Measurements from ENCODE around the gene P3H3.

GRCh38 chr12:6799147-6799546 lies 29.1 kb upstream of the P3H3 start:
- TF ChIP-seq NFE2L2 (conservative IDR thresholded peaks at IDR 0.05; ENCODE audit: low read length) (no peak), CTCF (IDR thresholded peaks at IDR 0.05) (no peak), SMC3 (IDR thresholded peaks at IDR 0.05) (no peak), POLR2A (IDR thresholded peaks at IDR 0.05; ENCODE audit: low read length) (no peak), MAZ (IDR thresholded peaks at IDR 0.05; ENCODE audit: borderline replicate concordance, low read depth, low read length) (no peak), EP300 (IDR thresholded peaks at IDR 0.05) (no peak), PBX3 (IDR thresholded peaks at IDR 0.05) (no peak), EHMT2 (IDR thresholded peaks at IDR 0.05; ENCODE audit: low read depth) (no peak), RFX5 (IDR thresholded peaks at IDR 0.05) (no peak), HOXA7 (CRISPR knock-in tag; IDR thresholded peaks at IDR 0.05) (no peak), MYC (IDR thresholded peaks at IDR 0.05; ENCODE audit: borderline replicate concordance, low read length) (no peak)

Measured in A549 (cell line).